HG02943 (cell line): Measurements from ENCODE around the gene EIF2B4.

ENCODE experiments used
- ATAC-seq: cut with Tn5 transposase; IDR thresholded peaks from one replicate; pipeline ENCODE4 v1.9.1; 2021; ENCODE audit warnings: mild to moderate bottlenecking, low read depth, moderate library complexity; ENCODE audit not compliant: unreplicated experiment

The EIF2B4 gene

DNA sequence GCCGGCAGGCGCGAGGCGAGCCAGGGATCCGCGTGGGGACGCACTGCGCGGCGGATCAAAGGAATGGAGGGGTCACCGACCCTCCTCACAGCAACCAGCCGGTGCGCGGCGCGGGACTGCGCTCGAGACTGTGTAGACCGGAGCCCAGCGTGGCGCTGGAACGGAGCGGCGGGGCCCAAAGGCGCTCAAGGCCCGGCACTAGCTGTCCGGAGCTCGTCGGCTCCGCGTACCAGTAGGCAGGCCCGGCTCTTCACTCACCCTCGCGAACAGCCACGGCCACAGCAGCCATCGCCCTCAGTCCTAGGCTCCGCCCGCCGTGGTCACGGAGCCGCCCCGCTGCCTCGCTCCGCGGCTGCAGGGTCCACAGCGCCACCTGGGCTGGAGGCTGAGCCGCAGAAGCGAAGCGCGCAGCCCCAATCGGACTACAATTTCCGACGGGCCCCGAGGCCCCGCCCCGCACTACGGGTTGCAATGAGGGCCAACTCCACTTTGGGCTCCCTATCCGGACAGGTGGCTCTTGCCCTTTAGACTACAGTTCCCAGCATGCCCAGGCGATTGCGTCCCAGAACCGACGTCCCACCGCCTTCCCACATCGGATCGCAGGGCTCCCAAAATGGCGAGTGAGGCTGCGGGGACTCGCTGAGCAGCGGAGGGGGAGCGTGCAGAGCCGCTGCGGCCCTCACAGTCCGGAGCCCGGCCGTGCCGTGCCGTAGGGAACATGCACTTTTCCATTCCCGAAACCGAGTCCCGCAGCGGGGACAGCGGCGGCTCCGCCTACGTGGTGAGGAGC is at the start of gene EIF2B4, which contains the start of gene SNX17:
Gene EIF2B4 (minus strand): TSS at position 313 of the 790 bp plus-strand sequence. CDS start 24 bp downstream, at position 289.
Gene SNX17 (plus strand): TSS at position 591 of the 790 bp plus-strand sequence. CDS start 128 bp downstream, at position 719.
- peak; percentile 84 for ATAC-seq

- no peak for ATAC-seq
Measured at GRCh38 chr2:27416151-27416550, 46.0 kb upstream of the EIF2B4 start.

- no peak for ATAC-seq
Measured at GRCh38 chr2:27412419-27413152, 42.4 kb upstream of the EIF2B4 start.

DNA sequence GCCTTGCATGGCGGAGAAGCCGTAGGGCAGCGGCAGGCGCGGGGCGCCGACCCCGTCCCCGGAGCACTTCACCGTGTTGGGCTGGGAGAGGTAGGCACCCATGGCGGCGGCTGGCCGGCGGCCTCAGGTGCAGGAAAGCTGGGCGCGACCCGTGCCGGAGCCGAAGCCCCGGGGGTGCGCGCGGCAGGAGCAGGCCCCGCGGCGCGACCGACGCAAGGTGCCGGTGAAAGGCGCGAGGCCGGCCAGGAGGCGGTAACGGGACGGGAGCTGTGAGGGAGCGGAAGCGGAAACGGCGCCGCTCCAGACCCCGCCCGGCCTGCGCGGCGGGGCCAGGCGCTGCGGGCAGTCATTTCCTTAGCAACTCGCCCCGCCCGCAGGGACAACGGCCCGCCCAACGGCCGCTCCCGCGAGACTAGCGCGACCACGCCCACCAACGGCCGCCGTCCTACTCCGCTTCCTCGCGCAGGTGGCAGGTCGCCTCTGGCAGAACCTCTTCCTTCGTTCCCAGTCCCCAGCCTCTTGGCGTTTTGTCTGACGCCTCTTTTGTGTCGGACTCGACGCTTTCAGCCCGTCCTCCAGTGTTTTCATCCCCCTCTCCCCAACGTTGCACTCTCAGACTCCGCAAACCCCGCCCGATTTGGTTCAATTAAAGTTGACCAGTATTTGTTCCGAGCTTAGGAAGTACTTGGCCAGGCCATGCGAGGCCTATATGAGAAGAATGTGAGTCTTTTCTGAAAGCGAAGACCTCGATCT is 39.4 kb upstream of the EIF2B4 start, which contains the start of gene PPM1G:
Gene PPM1G (minus strand): TSS at position 271 of the 753 bp plus-strand sequence. CDS start 169 bp downstream, at position 102.
- peak; percentile 88 for ATAC-seq

DNA sequence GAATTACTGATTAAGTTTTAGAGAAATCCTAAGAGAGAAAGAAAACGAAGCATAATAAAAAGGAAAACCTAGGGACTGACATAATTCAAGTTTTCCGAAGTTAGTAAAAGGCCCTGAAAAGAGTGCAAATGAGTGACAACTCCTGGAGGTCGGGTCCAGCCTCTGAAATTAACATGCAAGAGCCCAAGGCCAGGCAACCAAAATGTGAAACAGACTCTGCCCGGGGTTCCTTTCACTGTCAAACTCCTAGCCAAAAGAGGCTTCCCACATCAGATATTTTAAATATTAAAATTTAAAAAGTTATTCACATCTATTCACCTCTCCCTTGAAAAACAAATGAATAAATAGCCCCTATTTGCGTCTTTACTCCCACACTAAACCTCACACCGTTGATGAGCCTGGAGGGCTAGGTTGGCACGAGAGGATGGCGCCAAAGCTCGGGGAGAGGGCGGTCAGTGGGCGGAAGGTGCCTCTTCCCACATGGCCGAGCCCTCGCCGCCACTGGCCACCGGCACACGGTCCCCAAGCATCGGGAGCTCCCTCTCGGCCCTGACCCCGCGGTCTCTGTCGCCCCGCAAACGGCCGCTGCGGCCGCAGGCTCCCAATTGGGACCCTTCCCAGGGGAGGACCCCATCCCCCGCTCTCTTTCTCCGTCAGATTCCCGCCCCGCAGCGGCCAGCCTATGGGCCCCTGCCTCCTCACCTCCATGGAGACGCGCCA is 38.6 kb upstream of the EIF2B4 start:
- ATAC-seq: peak; percentile 35

- no peak for ATAC-seq
Measured at GRCh38 chr2:27407798-27408491, 37.8 kb upstream of the EIF2B4 start.

DNA sequence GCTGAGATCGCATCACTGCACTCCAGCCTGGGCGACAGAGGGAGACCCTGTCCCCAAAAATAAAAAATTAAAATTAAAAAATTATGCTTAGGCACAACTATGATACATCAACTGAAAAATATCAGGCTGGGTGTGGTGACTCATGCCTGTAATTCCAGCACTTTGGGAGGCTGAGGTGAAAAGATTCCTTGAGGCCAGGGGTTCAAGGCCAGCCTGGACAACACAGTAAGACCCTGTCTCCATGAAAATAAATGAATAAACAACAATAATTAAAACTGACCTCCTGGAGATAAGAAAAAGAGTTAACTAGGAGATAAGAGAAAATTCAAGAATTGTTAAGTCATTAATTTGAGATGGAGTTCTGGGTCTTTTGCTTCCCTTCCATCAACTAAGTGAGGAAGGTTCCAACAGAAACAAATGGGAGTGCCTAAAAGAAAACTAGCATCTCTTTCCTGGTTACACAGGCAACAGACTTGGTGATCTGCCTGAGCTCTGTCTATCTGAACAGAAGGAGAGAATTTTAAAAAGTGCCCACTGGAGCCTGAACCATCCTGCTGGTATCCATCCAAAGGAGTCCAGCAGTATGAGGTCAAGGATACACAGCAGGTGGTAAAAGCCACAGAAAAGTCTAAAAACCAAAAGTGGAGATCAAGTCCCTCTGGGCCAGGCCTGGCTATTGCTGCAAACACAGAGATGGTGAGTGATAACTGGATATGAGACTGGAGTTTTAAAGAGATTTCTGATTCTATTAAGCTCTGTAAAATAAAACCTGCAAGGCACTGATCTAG is 30.4 kb upstream of the EIF2B4 start:
- no peak for ATAC-seq

DNA sequence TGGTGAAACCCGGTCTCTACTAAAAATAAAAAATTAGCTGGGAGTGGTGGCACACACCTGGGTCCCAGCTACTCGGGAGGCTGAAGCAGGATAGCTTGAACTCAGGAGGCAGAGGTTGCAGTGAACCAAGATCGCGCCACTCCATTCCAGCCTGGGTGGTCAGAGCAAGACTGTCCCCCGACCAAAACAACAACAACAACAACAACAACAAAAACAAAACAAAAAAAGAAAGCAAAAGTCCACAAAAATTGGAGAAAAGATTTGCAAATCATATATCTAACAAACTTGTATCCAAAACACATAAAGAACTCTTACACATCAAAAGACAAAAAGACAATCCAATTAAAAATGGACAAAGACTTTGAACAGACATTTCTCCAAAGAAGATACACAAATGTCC is 28.8 kb upstream of the EIF2B4 start:
- ATAC-seq: no peak

GRCh38 chr2:27393225-27393624 is 23.1 kb upstream of the EIF2B4 start:
- ATAC-seq: no peak

DNA sequence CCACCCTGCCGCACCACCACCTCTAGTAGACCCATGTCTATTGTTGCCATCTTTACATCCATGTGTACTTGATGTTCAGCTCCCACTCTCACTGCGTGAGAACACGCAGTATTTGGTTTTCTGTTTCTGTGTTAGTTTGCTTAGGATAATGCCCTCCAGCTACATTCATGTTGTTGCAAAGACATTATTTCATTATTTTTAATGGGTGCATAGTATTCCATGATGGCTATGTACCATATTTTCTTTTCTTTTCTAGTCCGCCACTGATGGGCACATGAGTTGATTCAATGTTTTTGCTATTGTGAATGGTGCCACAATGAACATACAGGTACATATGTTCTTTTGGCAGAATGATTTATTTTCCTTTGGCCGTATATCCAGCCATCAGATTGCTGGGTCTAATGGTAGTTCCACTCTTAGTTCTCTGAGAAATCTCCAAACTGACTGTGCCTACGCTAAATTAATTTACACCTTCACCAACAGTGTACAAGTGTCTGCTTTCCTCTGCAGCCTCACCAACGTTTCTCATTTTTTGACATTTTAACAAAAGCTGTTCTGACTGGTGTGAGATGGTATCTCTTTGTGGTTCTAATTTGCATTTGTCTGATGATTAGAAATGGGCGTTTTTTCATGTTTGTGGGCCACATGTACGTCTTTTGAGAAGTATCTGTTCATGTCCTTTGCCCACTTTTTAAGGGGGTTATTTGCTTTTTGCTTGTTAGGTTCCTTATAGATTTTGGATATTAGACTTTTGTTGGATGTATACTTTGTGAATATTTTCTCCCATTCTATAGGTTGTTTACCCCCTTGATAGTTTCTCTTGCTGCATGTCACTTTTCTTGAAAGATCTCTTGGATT is 20.9 kb upstream of the EIF2B4 start:
- no peak for ATAC-seq

DNA sequence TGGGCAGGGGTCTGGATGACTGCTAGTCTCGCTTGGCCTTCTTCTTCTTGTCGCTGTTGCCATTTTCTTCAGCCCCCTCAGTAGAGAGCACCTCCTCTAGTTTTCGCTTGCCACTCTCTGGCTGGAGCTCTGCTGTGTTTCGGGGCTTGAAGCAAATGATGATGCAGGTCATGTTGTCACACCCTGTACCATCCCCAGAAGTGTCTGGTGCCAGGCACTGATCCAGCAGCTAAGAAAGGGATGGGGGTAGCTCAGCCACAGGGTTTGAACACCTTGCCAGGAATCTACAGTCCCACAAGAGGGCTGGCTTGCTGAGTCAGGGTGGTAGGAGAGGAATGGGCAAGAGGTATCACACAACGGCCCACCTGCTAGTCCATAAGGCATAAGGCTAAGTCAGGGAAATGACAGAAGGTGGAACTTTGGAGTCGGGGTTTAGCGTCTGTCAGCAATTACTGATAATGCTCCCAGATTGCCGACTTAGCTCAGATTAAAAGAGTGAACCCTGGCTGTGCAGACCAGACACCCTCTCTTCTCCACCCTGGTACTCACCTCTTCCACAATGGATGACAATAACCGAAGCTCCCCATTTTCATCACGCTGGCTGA is 11.5 kb upstream of the EIF2B4 start:
- no peak for ATAC-seq

GRCh38 chr2:27380626-27381545 is 10.7 kb upstream of the EIF2B4 start, which contains the start of gene ZNF513:
ZNF513 (minus strand) TSS chr2:27380734; CDS start chr2:27380526, 208 bp downstream.
- ATAC-seq: peak; percentile 70

DNA sequence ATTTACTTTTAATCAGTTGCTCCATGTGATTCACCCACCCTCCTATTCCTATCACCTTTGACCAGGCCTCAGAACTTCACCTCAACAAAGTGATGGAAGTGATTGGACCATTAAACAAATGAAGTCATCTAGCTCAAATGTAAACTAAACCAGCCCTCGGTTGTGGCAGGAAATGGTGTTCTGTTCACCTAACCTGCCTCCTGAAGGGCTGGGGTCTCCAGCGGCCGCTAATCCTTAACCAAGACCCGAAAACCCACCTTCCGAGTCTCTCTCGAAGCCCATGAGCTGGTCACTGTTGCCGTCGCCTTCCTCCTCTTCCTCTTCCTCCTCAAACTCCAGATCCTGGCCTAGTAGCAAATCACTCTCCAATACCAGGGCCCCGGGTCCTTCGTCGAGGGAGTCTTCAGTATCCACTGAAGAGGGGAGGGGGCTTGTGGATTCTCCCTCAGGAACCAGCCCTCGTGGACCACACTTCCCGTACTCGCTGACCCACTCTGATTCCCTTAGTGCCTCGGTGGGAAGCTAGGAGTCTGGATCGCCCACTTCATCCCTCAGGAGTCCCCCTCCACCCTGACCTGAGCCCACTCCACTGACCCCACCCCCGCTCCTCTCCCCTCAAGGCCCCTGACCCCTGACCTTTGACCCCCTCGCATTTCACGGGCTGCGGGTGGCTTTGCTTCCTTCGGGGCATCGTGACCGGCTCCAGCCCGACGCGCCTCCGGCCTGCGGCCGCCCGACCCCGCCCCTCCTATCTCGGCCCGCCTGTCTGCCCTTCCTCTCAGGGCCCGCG is 9.9 kb upstream of the EIF2B4 start:
- peak; percentile 26 for ATAC-seq

DNA sequence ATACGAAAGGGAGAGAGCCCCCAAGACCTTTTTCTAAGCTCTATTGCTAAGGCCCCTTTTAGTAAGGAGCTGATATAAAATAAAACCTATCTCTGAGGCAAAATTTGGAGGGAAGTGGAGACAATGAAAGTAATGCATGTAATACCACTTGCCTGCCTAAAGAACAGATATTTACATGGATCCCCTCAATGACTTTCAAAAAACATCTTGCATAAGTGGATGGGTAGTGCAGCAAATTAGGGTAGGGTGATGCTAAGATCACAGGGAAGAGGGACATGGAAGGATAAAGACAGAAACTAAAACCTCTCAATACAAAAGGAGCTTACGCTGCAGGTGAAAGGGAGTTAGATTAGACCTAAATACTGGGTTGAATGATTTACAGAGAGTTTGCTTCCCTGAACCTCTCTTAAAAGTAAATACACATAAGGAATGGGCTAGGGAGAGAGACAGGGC is 9.3 kb upstream of the EIF2B4 start:
- ATAC-seq: no peak

- no peak for ATAC-seq
Measured at GRCh38 chr2:27378809-27379290, 8.7 kb upstream of the EIF2B4 start.
